HL-60 (cell line): ENCODE data around the gene SAXO2.
"Not testable (repeated sequence)": the region's sequence is repeated elsewhere in the genome, so short reads cannot be mapped to it uniquely, and the experiment has no call there.

Experiments used
- DNase-seq, 2 experiments: peaks; one replicate each; pipeline ENCODE4 v3.0.0-alpha.2; 2010 to 2020; ENCODE audit warnings: low read depth in 1 of 2, low spot score in 1 of 2
- H3K27ac ChIP-seq: fragments of 250-450 bp; sonication (Bioruptor Pico); replicated peaks from 2 replicates; pipeline ENCODE4 v1.5.1; 2020; ENCODE audit warnings: mild to moderate bottlenecking, moderate library complexity
- H3K27me3 ChIP-seq: fragments of 250-450 bp; sonication (Bioruptor Pico); 2 replicates; pipeline ENCODE4 v1.5.1; 2021; ENCODE audit warnings: mild to moderate bottlenecking, moderate library complexity; ENCODE audit not compliant: insufficient read depth, poor library complexity, severe bottlenecking
- H3K4me3 ChIP-seq: replicated peaks from 2 replicates; pipeline ENCODE4 v1.5.1; 2011; ENCODE audit warnings: mild to moderate bottlenecking, control low read depth, low read length; ENCODE audit not compliant: insufficient read depth
- GABPA ChIP-seq: IDR thresholded peaks from 2 replicates; pipeline ENCODE4 v1.6.1; 2012; ENCODE audit warnings: low read depth
- POLR2AphosphoS5 ChIP-seq: IDR thresholded peaks from 2 replicates; pipeline ENCODE4 v1.6.1; 2012; ENCODE audit warnings: low read depth
- SPI1 ChIP-seq: IDR thresholded peaks from 2 replicates; pipeline ENCODE4 v1.6.1; 2012; ENCODE audit warnings: low read depth, mild to moderate bottlenecking, borderline replicate concordance
- TF ChIP-seq, protein P1 (sequence below): IDR thresholded peaks from 2 replicates; pipeline ENCODE4 v1.6.1; 2012; ENCODE audit warnings: low read depth; ENCODE audit not compliant: insufficient replicate concordance
- TF ChIP-seq, protein P2 (sequence below): IDR thresholded peaks from one replicate; pipeline ENCODE4 v1.5.1; 2011; ENCODE audit warnings: low read length, control low read depth, inconsistent platforms; ENCODE audit not compliant: insufficient read depth

SAXO2 gene

GRCh38 chr15:82317091-82317489 is 54.5 kb downstream of the SAXO2 start:
- no peak for DNase-seq
- H3K27ac ChIP-seq = no peak overlapping the region
- no peaks in the 10 kb centered on the region for H3K27me3 ChIP-seq
- H3K4me3 ChIP-seq = no peak overlapping the region
- no peak for TF ChIP-seq SPI1
- TF ChIP-seq POLR2AphosphoS5 = no peak
- no peak for TF ChIP-seq GABPA
- TF ChIP-seq, protein P1, sequence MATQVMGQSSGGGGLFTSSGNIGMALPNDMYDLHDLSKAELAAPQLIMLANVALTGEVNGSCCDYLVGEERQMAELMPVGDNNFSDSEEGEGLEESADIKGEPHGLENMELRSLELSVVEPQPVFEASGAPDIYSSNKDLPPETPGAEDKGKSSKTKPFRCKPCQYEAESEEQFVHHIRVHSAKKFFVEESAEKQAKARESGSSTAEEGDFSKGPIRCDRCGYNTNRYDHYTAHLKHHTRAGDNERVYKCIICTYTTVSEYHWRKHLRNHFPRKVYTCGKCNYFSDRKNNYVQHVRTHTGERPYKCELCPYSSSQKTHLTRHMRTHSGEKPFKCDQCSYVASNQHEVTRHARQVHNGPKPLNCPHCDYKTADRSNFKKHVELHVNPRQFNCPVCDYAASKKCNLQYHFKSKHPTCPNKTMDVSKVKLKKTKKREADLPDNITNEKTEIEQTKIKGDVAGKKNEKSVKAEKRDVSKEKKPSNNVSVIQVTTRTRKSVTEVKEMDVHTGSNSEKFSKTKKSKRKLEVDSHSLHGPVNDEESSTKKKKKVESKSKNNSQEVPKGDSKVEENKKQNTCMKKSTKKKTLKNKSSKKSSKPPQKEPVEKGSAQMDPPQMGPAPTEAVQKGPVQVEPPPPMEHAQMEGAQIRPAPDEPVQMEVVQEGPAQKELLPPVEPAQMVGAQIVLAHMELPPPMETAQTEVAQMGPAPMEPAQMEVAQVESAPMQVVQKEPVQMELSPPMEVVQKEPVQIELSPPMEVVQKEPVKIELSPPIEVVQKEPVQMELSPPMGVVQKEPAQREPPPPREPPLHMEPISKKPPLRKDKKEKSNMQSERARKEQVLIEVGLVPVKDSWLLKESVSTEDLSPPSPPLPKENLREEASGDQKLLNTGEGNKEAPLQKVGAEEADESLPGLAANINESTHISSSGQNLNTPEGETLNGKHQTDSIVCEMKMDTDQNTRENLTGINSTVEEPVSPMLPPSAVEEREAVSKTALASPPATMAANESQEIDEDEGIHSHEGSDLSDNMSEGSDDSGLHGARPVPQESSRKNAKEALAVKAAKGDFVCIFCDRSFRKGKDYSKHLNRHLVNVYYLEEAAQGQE = no peak
- TF ChIP-seq, protein P2, sequence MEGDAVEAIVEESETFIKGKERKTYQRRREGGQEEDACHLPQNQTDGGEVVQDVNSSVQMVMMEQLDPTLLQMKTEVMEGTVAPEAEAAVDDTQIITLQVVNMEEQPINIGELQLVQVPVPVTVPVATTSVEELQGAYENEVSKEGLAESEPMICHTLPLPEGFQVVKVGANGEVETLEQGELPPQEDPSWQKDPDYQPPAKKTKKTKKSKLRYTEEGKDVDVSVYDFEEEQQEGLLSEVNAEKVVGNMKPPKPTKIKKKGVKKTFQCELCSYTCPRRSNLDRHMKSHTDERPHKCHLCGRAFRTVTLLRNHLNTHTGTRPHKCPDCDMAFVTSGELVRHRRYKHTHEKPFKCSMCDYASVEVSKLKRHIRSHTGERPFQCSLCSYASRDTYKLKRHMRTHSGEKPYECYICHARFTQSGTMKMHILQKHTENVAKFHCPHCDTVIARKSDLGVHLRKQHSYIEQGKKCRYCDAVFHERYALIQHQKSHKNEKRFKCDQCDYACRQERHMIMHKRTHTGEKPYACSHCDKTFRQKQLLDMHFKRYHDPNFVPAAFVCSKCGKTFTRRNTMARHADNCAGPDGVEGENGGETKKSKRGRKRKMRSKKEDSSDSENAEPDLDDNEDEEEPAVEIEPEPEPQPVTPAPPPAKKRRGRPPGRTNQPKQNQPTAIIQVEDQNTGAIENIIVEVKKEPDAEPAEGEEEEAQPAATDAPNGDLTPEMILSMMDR = no peak

DNA sequence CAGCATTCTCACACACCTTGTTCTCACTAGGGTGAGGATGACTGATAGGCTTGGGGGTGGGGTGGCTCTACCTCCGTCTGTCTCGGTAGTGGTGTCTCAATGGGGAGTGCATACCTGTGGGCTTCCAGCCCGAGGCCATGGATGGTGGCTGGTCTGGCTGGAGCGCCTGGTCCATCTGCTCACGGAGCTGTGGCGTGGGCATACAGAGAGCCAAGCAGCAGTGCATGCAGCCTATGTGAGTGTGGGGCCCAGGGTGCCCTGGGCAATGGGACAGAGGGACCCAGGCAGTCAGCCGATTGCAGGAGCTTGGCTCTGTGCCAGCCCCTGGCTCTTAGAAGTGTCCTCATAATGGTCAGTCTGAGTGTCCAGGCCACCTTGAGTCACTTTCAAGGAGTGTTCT is 54.9 kb downstream of the SAXO2 start:
- H3K27ac ChIP-seq, H3K27me3 ChIP-seq, DNase-seq, H3K4me3 ChIP-seq: not testable (repeated sequence)

DNA sequence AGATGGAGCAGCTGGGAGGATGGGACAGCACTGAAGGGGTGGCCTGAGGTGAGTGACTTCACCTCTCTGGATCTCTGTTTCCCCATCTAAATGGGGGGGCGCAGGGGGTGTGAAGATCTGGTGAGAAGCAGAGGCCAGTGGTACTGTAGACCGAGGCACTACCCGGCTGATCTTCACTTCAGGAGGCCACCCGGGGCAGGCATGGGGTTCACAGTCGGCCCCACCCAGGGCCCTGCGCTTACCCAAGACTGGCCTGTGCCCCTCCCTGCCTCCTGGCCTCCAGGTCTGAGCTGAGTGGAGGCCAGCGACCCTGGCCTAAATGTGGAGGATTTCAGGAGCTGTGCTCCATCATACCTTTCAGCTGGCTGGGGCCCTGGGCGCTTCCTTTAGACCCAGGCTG is 55.7 kb downstream of the SAXO2 start:
- DNase-seq, H3K27ac ChIP-seq, H3K4me3 ChIP-seq, H3K27me3 ChIP-seq: not testable (repeated sequence)

DNA sequence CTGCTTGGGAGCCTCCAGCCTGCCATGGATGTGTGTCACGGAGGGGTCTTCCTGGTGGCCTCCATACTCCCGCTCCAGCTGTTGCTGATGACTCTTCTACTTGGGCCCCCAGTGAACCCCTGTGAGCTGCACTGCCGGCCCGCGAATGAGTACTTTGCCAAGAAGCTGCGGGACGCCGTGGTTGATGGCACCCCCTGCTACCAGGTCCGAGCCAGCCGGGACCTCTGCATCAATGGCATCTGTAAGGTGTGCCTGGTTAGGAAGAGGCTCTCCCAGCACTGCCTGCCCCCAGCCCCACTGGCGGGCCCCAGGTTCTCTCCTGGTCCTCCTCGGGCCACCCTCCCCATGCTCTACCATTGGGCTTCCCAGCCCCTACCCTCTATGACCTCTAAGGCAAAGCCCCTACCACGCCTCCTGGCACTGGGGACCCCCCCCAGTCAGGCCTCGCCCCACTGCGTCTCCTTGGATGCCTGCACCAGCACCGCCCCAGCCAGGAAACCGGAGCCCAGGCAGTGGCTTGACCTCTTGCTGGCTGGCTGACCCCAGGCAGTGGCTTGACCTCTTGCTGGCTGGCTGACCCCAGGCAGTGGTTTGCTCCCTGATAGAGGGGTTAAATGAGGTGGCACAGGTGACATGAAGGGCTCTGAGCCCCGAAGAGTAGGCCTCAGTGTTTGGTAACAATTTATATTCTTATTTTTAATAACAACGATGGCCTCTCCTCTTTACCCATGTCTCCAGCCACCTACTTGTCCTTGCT is 57.1 kb downstream of the SAXO2 start:
- H3K4me3 ChIP-seq, DNase-seq, H3K27me3 ChIP-seq, H3K27ac ChIP-seq: not testable (repeated sequence)

GRCh38 chr15:82320861-82321260 is 58.2 kb downstream of the SAXO2 start:
- H3K27ac ChIP-seq, H3K27me3 ChIP-seq, H3K4me3 ChIP-seq, DNase-seq: not testable (repeated sequence)

DNA sequence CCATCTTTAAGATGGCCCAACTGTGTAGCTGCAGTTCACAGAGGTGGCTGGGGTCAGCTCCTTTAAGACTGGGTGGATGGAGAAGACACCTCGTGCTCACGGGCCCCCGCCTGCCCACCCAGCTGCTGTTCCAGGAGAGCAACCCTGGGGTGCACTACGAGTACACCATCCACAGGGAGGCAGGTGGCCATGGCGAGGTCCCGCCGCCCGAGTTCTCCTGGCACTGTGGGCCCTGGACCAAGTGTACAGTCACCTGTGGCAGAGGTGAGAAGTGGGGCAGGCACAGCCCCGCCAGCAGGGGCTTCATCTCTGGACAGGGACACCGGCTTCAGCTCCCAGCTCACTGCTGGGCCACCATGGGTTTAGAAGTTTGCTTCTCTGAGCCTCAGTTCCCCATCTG is 59.9 kb downstream of the SAXO2 start:
- H3K27ac ChIP-seq, H3K4me3 ChIP-seq, DNase-seq, H3K27me3 ChIP-seq: not testable (repeated sequence)

DNA sequence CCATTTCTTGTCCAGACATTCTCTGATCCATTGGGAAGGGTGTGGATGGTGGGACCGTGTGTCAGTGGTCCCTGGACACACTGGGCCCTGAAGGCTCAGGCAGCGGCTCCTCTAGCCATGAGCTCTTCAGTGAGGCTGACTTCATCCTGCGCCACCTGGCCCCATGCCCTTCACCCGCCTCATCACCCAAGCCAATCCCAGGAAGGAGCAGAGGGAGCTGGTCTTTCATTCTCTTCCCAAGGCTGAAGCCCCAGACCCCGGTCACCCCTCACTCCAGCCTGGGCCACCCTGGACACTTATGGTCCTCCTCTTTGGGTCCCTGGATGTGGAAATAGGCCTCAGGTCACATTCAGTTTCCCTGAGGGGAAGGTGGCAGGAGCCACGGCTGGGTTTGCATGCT is 62.2 kb downstream of the SAXO2 start:
- not testable (repeated sequence) for H3K27me3 ChIP-seq, DNase-seq, H3K4me3 ChIP-seq, H3K27ac ChIP-seq

DNA sequence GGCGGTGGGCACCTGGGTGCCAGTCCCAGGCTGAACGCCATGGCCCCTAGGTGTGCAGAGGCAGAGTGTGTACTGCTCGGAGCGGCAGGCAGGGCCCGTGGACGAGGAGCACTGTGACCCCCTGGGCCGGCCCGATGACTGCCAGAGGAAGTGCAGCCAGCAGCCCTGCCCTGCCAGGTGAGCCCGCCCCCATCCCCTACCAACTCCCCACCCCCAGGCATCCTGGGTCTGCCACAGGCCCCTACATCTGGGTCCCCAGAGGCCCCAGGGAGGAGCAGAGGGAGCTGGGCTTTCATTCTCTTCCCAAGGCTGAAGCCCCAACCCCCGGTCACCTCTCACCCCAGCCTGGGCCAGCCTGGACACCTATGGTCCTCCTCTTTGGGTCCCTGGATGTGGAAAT is 63.0 kb downstream of the SAXO2 start:
- DNase-seq, H3K4me3 ChIP-seq, H3K27me3 ChIP-seq, H3K27ac ChIP-seq: not testable (repeated sequence)

DNA sequence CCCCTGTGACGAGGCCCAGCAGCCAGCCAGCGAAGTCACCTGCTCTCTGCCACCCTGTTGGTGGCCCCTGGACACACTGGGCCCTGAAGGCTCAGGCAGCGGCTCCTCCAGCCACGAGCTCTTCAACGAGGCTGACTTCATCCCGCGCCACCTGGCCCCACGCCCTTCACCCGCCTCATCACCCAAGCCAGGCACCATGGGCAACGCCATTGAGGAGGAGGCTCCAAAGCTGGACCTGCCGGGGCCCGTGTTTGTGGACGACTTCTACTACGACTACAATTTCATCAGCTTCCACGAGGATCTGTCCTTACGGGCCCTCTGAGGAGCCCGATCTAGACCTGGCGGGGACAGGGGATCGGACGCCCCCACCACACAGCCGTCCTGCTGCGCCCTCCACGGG is 64.3 kb downstream of the SAXO2 start:
- H3K4me3 ChIP-seq, H3K27ac ChIP-seq, H3K27me3 ChIP-seq, DNase-seq: not testable (repeated sequence)

- not testable (repeated sequence) for DNase-seq, H3K27me3 ChIP-seq, H3K27ac ChIP-seq, H3K4me3 ChIP-seq
Measured at GRCh38 chr15:82327372-82327771, 64.8 kb downstream of the SAXO2 start.

GRCh38 chr15:82329039-82329438 is 66.4 kb downstream of the SAXO2 start:
- not testable (repeated sequence) for H3K4me3 ChIP-seq, H3K27ac ChIP-seq, DNase-seq, H3K27me3 ChIP-seq

- not testable (repeated sequence) for DNase-seq, H3K27ac ChIP-seq, H3K27me3 ChIP-seq, H3K4me3 ChIP-seq
Measured at GRCh38 chr15:82330921-82331320, 68.3 kb downstream of the SAXO2 start.
